Cardiac muscle cell (in vitro differentiated cells and primary cell): ENCODE measurements around the gene LDHA. TPM values are rescaled to one million over a fixed set of nuclear protein-coding genes. Genes with fewer than 3 reads are reported as not detected.

Experiments
- DNase-seq, 2 donors: peaks; one replicate each; pipeline versions ENCODE4 v3.0.0 to v3.0.0-alpha.2; 2010 to 2017; ENCODE audit warnings: low read depth in 1 of 2, low spot score in 1 of 2
- H3K27ac ChIP-seq: fragments of 200-600 bp; sonication (generic); 2 replicates; pipeline ENCODE4 v1.5.1; 2016
- H3K27me3 ChIP-seq: fragments of 200-600 bp; sonication (generic); 2 replicates; pipeline ENCODE4 v1.6.0; 2016; ENCODE audit warnings: control low read depth
- H3K36me3 ChIP-seq: fragments of 200-600 bp; sonication (generic); 2 replicates; pipeline ENCODE4 v1.5.1; 2016; ENCODE audit warnings: control low read depth
- H3K4me1 ChIP-seq: fragments of 200-600 bp; sonication (generic); 2 replicates; pipeline ENCODE4 v1.8.1; 2017; ENCODE audit warnings: low read depth, mild to moderate bottlenecking, mixed run types
- H3K4me3 ChIP-seq: fragments of 200-600 bp; sonication (generic); 2 replicates; pipeline ENCODE4 v1.5.1; 2016; ENCODE audit warnings: mild to moderate bottlenecking
- H3K9me3 ChIP-seq: fragments of 200-600 bp; sonication (generic); 2 replicates; pipeline ENCODE4 v1.5.1; 2017; ENCODE audit warnings: low read depth, mild to moderate bottlenecking, control low read depth
- CTCF ChIP-seq: IDR thresholded peaks from 2 replicates; pipeline ENCODE4 v1.5.1; 2012; ENCODE audit warnings: low read depth, mild to moderate bottlenecking, low read length
- polyA plus RNA-seq: library from polyadenylated mRNA; unstranded; fragments of >200 nt; fragmentation: Nextera tagmentation; extraction: Ambion mirVana; gene quantifications from 2 replicates; pipeline ENCODE4 v1.2.1, GENCODE V29; 2016
- total RNA-seq: library from RNA; depleted of rRNA; stranded (reverse); fragments of >200 nt; gene quantifications from 2 replicates; pipeline ENCODE4 v1.2.3, GENCODE V29; 2016

The LDHA gene
- total and polyA plus RNA-seq, 2 experiments from 2014 or later = 1,055 to 3,925 TPM

- Histone ChIP-seq H3K27me3 (no peaks in the 10 kb centered on the region), H3K4me1 (no peaks in the 10 kb centered on the region), H3K36me3 (peaks cover 53% of the 10 kb centered on the region), H3K4me3 (no peak overlapping the region), H3K9me3 (no peaks in the 10 kb centered on the region), H3K27ac (no peak overlapping the region)
- no peak for TF ChIP-seq CTCF
- DNase-seq = no peak
Observed at GRCh38 chr11:18364495-18365073, 29.8 kb upstream of the LDHA start.

- no peak overlapping the region for H3K4me3 ChIP-seq
- no peaks in the 10 kb centered on the region for H3K9me3 ChIP-seq
- no peak overlapping the region for H3K27ac ChIP-seq
- no peak for TF ChIP-seq CTCF
- no peaks in the 10 kb centered on the region for H3K4me1 ChIP-seq
- no peaks in the 10 kb centered on the region for H3K27me3 ChIP-seq
- peak in 1 of 2 donors; percentile 38 for DNase-seq
- peaks cover 53% of the 10 kb centered on the region for H3K36me3 ChIP-seq
Observed at GRCh38 chr11:18365741-18366140, 28.6 kb upstream of the LDHA start.

- no peaks in the 10 kb centered on the region for H3K27me3 ChIP-seq
- H3K4me3 ChIP-seq = no peak overlapping the region
- H3K9me3 ChIP-seq = no peaks in the 10 kb centered on the region
- no peak overlapping the region for H3K27ac ChIP-seq
- peaks cover 47% of the 10 kb centered on the region for H3K36me3 ChIP-seq
- no peak for TF ChIP-seq CTCF
- H3K4me1 ChIP-seq = no peaks in the 10 kb centered on the region
- DNase-seq = peak in 1 of 2 donors; percentile 65
Observed at GRCh38 chr11:18366286-18366685, 28.1 kb upstream of the LDHA start.

- no peak for TF ChIP-seq CTCF
- H3K4me1 ChIP-seq = no peaks in the 10 kb centered on the region
- H3K4me3 ChIP-seq = no peak overlapping the region
- H3K36me3 ChIP-seq = peaks cover 37% of the 10 kb centered on the region
- peak in 1 of 2 donors; percentile 33 for DNase-seq
- no peaks in the 10 kb centered on the region for H3K9me3 ChIP-seq
- H3K27ac ChIP-seq = no peak overlapping the region
- H3K27me3 ChIP-seq = no peaks in the 10 kb centered on the region
Observed at GRCh38 chr11:18367431-18367830, 26.9 kb upstream of the LDHA start.

GRCh38 chr11:18368221-18368620, 26.1 kb upstream of the LDHA start:
- Histone ChIP-seq H3K27me3 (no peaks in the 10 kb centered on the region), H3K9me3 (no peaks in the 10 kb centered on the region), H3K4me1 (no peaks in the 10 kb centered on the region), H3K36me3 (peaks cover 32% of the 10 kb centered on the region), H3K27ac (peak overlapping the region; percentile 21), H3K4me3 (no peak overlapping the region)
- DNase-seq = peak in 1 of 2 donors; percentile 50
- TF ChIP-seq CTCF = no peak
